MM.1S (cell line): ENCODE data around the gene CELF5.

ENCODE experiments used
- EZH2 ChIP-seq: fragments of 300-600 bp; sonication (generic); optimal IDR thresholded peaks from 2 replicates; pipeline ENCODE3; 2017; ENCODE audit warnings: low read depth, mild to moderate bottlenecking, antibody characterized with exemption, low read length, mixed read lengths
- TF ChIP-seq, protein P1 (sequence below): fragments of 300-600 bp; sonication (generic); IDR thresholded peaks from 2 replicates; pipeline ENCODE4 v1.5.1; 2016; ENCODE audit warnings: antibody characterized with exemption, low read length, mixed read lengths

GRCh38 chr19:3298853-3299449 is 74.5 kb downstream of the CELF5 start:
- TF ChIP-seq, protein P1, sequence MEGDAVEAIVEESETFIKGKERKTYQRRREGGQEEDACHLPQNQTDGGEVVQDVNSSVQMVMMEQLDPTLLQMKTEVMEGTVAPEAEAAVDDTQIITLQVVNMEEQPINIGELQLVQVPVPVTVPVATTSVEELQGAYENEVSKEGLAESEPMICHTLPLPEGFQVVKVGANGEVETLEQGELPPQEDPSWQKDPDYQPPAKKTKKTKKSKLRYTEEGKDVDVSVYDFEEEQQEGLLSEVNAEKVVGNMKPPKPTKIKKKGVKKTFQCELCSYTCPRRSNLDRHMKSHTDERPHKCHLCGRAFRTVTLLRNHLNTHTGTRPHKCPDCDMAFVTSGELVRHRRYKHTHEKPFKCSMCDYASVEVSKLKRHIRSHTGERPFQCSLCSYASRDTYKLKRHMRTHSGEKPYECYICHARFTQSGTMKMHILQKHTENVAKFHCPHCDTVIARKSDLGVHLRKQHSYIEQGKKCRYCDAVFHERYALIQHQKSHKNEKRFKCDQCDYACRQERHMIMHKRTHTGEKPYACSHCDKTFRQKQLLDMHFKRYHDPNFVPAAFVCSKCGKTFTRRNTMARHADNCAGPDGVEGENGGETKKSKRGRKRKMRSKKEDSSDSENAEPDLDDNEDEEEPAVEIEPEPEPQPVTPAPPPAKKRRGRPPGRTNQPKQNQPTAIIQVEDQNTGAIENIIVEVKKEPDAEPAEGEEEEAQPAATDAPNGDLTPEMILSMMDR, result no peak
- TF ChIP-seq EZH2, result no peak
